DND-41 (cell line): Measurements from ENCODE around the gene CYBA.

Experiments
- CTCF ChIP-seq: IDR thresholded peaks from 2 replicates; pipeline ENCODE4 v1.5.1; 2012; ENCODE audit warnings: borderline replicate concordance, low read length, moderate library complexity, mild to moderate bottlenecking; ENCODE audit not compliant: poor library complexity, severe bottlenecking; ENCODE audit errors: extremely low read depth
- EZH2 ChIP-seq: IDR thresholded peaks from 3 replicates; pipeline ENCODE4 v1.6.1; 2012; ENCODE audit warnings: borderline replicate concordance, low read depth, mild to moderate bottlenecking, moderate library complexity, low read length, inconsistent platforms; ENCODE audit not compliant: severe bottlenecking

GRCh38 chr16:88662843-88663606, 12.2 kb upstream of the CYBA start, which contains the start of gene MVD:
- TF ChIP-seq CTCF (peak; percentile 28), EZH2 (no peak)
